A673 (cell line): ENCODE measurements around the gene UST. TPM values are rescaled to one million over a fixed set of nuclear protein-coding genes. Genes with fewer than 3 reads are reported as not detected.

Source experiments
- BruUV-seq: library from RNA; stranded (reverse); fragments of 400-500 nt; replicated peaks from 2 replicates; lab custom pipeline; 2021; lab: Mats Ljungman, UMichigan
- CTCF ChIA-PET: fragments of 300-600 bp; sonication (Branson Sonifier 250); formaldehyde crosslinking; loops from one replicate; lab custom pipeline; 2022; ENCODE audit warnings: antibody characterized with exemption; lab: Charles Lee
- POLR2A ChIA-PET: fragments of 300-600 bp; sonication (Branson Sonifier 250); formaldehyde crosslinking; loops from one replicate; lab custom pipeline; 2022; ENCODE audit warnings: antibody characterized with exemption; ENCODE audit not compliant: low non-redundant PET; lab: Charles Lee
- DNase-seq: peaks from one replicate; pipeline ENCODE4 v3.0.0-alpha.2; 2015; ENCODE audit warnings: low spot score
- H3K27ac ChIP-seq: fragments of 200-600 bp; sonication (generic); 2 replicates; pipeline ENCODE4 v1.5.1; 2016; ENCODE audit warnings: mixed run types, low read depth, mild to moderate bottlenecking, mixed read lengths, antibody characterized with exemption, low read length; ENCODE audit not compliant: poor library complexity, severe bottlenecking
- H3K27me3 ChIP-seq: fragments of 200-600 bp; sonication (generic); replicated peaks from 2 replicates; pipeline ENCODE4 v1.6.1; 2017; ENCODE audit warnings: mixed run types, low read depth, mild to moderate bottlenecking, mixed read lengths, antibody characterized with exemption, low read length; ENCODE audit not compliant: insufficient read depth, poor library complexity
- H3K36me3 ChIP-seq: fragments of 200-600 bp; sonication (generic); 2 replicates; pipeline ENCODE4 v1.6.1; 2016; ENCODE audit warnings: mixed run types, mild to moderate bottlenecking, mixed read lengths, antibody characterized with exemption, low read length; ENCODE audit not compliant: insufficient read depth, poor library complexity, severe bottlenecking
- H3K4me1 ChIP-seq: fragments of 200-600 bp; sonication (generic); 2 replicates; pipeline ENCODE4 v1.6.1; 2017; ENCODE audit warnings: mixed run types, mild to moderate bottlenecking, mixed read lengths, antibody characterized with exemption, low read length; ENCODE audit not compliant: insufficient read depth, poor library complexity, severe bottlenecking
- H3K4me3 ChIP-seq: fragments of 200-600 bp; sonication (generic); 2 replicates; pipeline ENCODE4 v1.5.1; 2016; ENCODE audit warnings: low read depth, mixed run types, mild to moderate bottlenecking, mixed read lengths, low read length; ENCODE audit not compliant: poor library complexity, severe bottlenecking
- H3K9me3 ChIP-seq: fragments of 200-600 bp; sonication (generic); 2 replicates; pipeline ENCODE4 v1.6.1; 2016; ENCODE audit warnings: mixed run types, low read depth, mild to moderate bottlenecking, mixed read lengths, antibody characterized with exemption, low read length; ENCODE audit not compliant: poor library complexity, severe bottlenecking
- CTCF ChIP-seq: fragments of 300-800, 200-600 bp; sonication (generic); conservative IDR thresholded peaks from 2 replicates; pipeline ENCODE4 v1.5.1; 2017; ENCODE audit warnings: low read depth, mild to moderate bottlenecking, antibody characterized with exemption, low read length, moderate library complexity, mixed read lengths
- EZH2 ChIP-seq: fragments of 200-600 bp; sonication (generic); IDR thresholded peaks from 2 replicates; pipeline ENCODE4 v1.6.1; 2017; ENCODE audit warnings: borderline replicate concordance, low read depth, mild to moderate bottlenecking, mixed read lengths, antibody characterized with exemption, low read length; ENCODE audit not compliant: poor library complexity, severe bottlenecking
- intact Hi-C: fragments of 100-400 bp; cut with micrococcal nuclease; formaldehyde crosslinking; loops from one replicate; pipeline ENCODE4 v1.10.0; 2022; ENCODE audit not compliant: unreplicated experiment
- total RNA-seq: library from RNA; stranded (reverse); gene quantifications from 2 replicates; pipeline ENCODE4 v1.2.3, GENCODE V29; 2021

Gene UST
- total RNA-seq, 1 experiment from 2014 or later = 1.5 TPM

DNA sequence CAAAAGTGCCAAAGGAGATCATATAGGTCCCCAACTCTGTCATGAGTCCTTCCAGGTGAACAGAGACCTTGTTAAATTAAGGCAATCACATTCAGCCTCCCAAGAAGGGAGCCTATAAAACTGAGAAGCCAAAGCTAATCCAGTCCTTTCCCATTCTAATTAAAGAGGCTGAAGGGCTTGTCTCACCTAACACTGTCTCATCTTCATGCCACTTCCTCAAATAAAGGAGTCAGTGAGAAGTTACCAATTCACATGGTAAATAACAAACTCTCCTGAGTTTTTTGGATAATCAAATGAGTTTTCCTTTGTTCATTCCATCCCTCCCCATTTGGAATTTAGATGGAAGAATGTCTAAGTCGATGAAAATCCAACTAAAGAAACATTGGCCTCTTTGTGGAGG is 242.8 kb downstream of the UST start:
- POLR2A ChIA-PET = no interaction called here
- intact Hi-C loops = no loop called here
- CTCF ChIA-PET = no interaction called here
- no peaks in the 10 kb centered on the region for H3K36me3 ChIP-seq
- H3K4me3 ChIP-seq = no peak overlapping the region
- DNase-seq = no peak
- H3K4me1 ChIP-seq = peaks cover 4% of the 10 kb centered on the region
- TF ChIP-seq EZH2 = no peak
- TF ChIP-seq CTCF = no peak
- BruUV-seq = no TSS peak
- H3K9me3 ChIP-seq = no peaks in the 10 kb centered on the region
- H3K27ac ChIP-seq = no peak overlapping the region
- no peaks in the 10 kb centered on the region for H3K27me3 ChIP-seq

GRCh38 chr6:148990403-148990802 is 243.6 kb downstream of the UST start:
- POLR2A ChIA-PET = no interaction called here
- TF ChIP-seq CTCF = no peak
- TF ChIP-seq EZH2 = no peak
- DNase-seq = no peak
- no peak overlapping the region for H3K4me3 ChIP-seq
- no peak overlapping the region for H3K27ac ChIP-seq
- no peaks in the 10 kb centered on the region for H3K36me3 ChIP-seq
- intact Hi-C loops = no loop called here
- no TSS peak for BruUV-seq
- H3K27me3 ChIP-seq = no peaks in the 10 kb centered on the region
- CTCF ChIA-PET = no interaction called here
- H3K4me1 ChIP-seq = peaks cover 4% of the 10 kb centered on the region
- H3K9me3 ChIP-seq = no peaks in the 10 kb centered on the region

DNA sequence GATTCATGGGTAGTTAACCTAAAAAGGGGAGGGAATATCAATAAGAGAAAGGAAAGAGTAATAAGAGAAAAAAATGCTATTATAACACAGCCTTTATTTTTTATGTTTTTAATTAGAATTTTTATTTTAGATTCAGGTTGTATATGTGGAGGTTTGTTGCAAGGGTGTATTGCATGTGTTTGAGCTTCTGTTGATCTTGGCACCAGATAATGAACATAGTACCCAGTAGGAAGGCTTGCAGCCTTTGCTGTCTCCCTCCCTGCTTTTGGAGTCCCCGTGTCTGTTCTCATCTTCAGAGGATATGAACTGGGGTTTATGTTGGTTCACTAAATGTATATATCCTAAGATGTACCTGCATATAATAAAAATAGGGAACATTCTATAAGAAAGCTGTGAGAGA is 250.0 kb downstream of the UST start:
- CTCF ChIA-PET = no interaction called here
- POLR2A ChIA-PET = no interaction called here
- no peaks in the 10 kb centered on the region for H3K27me3 ChIP-seq
- no peak overlapping the region for H3K4me3 ChIP-seq
- H3K27ac ChIP-seq = no peak overlapping the region
- no peaks in the 10 kb centered on the region for H3K36me3 ChIP-seq
- no peaks in the 10 kb centered on the region for H3K4me1 ChIP-seq
- H3K9me3 ChIP-seq = peaks cover 7% of the 10 kb centered on the region
- TF ChIP-seq EZH2 (no peak), CTCF (no peak)
- DNase-seq = no peak
- intact Hi-C loops = no loop called here
- BruUV-seq = no TSS peak
